Testis (tissue), 3 donors: ENCODE data around the gene AGPAT2. TPM values are rescaled to one million over a fixed set of nuclear protein-coding genes. Genes with fewer than 3 reads are reported as not detected.

Source experiments
- DNase-seq: peaks from one replicate; pipeline ENCODE4 v3.0.0-alpha.2; 2019
- H3K27ac ChIP-seq, 2 donors: fragments of 200-600 bp; sonication (generic); one replicate each; pipeline ENCODE4 v1.5.1; 2019
- H3K27me3 ChIP-seq: fragments of 200-600 bp; sonication (generic); one replicate; pipeline ENCODE4 v1.5.1; 2019
- H3K36me3 ChIP-seq: fragments of 200-600 bp; sonication (generic); one replicate; pipeline ENCODE4 v1.5.1; 2017; ENCODE audit warnings: low read depth; ENCODE audit errors: missing control alignments
- H3K4me1 ChIP-seq: fragments of 200-600 bp; sonication (generic); one replicate; pipeline ENCODE4 v1.5.1; 2019
- H3K4me3 ChIP-seq, 2 donors: fragments of 200-600 bp; sonication (generic); one replicate each; pipeline ENCODE4 v1.5.1; 2017 to 2019
- H3K9me3 ChIP-seq: fragments of 200-600 bp; sonication (generic); one replicate; pipeline ENCODE4 v1.5.1; 2017
- POLR2A ChIP-seq: fragments of 450-650 bp; IDR thresholded peaks from one replicate; pipeline ENCODE4 v1.6.1; 2017; ENCODE audit warnings: antibody characterized with exemption, mild to moderate bottlenecking, moderate library complexity
- WGBS, 2 donors: methylation state at CpG; one replicate each; pipeline ENCODE4 v1.1.5; 2018; 5-methylcytosine and 5-hydroxymethylcytosine counted together
- intact Hi-C: fragments of 100-400 bp; cut with DNase I; formaldehyde crosslinking; loops from one replicate; pipeline ENCODE4 v1.15.1; 2023; ENCODE audit warnings: low total_unique reads
- polyA plus RNA-seq: library from polyadenylated mRNA; stranded (reverse); fragments of 350-450 nt; fragmentation: Illumina TruSeq; extraction: RNeasy Lipid Tissue Mini Kit (QIAGEN cat#74804); gene quantifications from one replicate; pipeline ENCODE4 v1.2.3, GENCODE V29; 2014; ENCODE audit warnings: low read depth, low replicate concordance; ENCODE audit not compliant: insufficient read depth
- total RNA-seq, 2 donors: library from RNA; depleted of rRNA; stranded (reverse); fragments of >200 nt; gene quantifications; one replicate each; pipeline ENCODE4 v1.2.3, GENCODE V29; 2016
- TF ChIP-seq, protein P1 (sequence below), 3 experiments: fragments of 450-650 bp in 2 of 3; fragments of 200-600 bp in 1 of 3; sonication (generic) in 1 of 3; IDR thresholded peaks; one replicate each; pipeline ENCODE4 v1.5.1; 2016 to 2019; ENCODE audit warnings: antibody characterized with exemption in 3 of 3, mild to moderate bottlenecking in 2 of 3, moderate library complexity in 1 of 3

AGPAT2 gene
- total and polyA plus RNA-seq, 3 donors from 2014 or later, result 34.2 to 52.7 (median 46.6) TPM

DNA sequence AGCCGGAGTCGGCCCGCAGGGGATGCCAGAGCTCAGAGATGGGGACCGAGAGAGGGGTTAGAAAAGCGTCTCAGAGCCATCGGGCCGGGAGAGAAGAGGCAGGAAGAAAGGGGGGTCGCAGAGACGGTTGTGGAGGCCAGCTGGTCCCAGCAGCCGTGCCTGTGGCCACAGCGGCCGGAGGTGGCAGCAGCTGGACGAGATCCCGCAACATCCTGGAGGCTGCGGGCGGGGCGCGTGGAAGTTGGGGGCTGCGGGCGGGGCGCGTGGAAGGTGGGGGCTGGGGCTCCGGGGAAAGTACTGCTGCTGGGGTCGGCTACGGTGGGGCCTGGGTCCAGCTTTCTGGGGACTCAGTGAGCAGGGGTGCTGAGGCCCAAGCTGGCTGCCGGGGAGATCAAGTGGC lies 59.0 kb downstream of the AGPAT2 start:
- no peaks in the 10 kb centered on the region for H3K36me3 ChIP-seq
- intact Hi-C loops, result loop anchor here (5.0 kb wide), 1 partner anchor 141 kb away; no protein-coding TSS in a partner anchor
- no peaks in the 10 kb centered on the region for H3K9me3 ChIP-seq
- no peak for DNase-seq
- H3K4me3 ChIP-seq, result no peak overlapping the region
- TF ChIP-seq, protein P1, sequence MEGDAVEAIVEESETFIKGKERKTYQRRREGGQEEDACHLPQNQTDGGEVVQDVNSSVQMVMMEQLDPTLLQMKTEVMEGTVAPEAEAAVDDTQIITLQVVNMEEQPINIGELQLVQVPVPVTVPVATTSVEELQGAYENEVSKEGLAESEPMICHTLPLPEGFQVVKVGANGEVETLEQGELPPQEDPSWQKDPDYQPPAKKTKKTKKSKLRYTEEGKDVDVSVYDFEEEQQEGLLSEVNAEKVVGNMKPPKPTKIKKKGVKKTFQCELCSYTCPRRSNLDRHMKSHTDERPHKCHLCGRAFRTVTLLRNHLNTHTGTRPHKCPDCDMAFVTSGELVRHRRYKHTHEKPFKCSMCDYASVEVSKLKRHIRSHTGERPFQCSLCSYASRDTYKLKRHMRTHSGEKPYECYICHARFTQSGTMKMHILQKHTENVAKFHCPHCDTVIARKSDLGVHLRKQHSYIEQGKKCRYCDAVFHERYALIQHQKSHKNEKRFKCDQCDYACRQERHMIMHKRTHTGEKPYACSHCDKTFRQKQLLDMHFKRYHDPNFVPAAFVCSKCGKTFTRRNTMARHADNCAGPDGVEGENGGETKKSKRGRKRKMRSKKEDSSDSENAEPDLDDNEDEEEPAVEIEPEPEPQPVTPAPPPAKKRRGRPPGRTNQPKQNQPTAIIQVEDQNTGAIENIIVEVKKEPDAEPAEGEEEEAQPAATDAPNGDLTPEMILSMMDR (IDR thresholded peaks at IDR 0.05), result no peak
- TF ChIP-seq POLR2A, result no peak
- H3K27ac ChIP-seq, result no peak overlapping the region
- peaks cover 13% of the 10 kb centered on the region for H3K4me1 ChIP-seq
- no peaks in the 10 kb centered on the region for H3K27me3 ChIP-seq
- WGBS, 2 donors, result 86 to 87% methylated on average over 26 of the region's 26 CpGs

- Histone ChIP-seq H3K4me1 (peaks cover 13% of the 10 kb centered on the region), H3K27ac (no peak overlapping the region), H3K36me3 (no peaks in the 10 kb centered on the region), H3K4me3 (no peak overlapping the region), H3K27me3 (no peaks in the 10 kb centered on the region), H3K9me3 (no peaks in the 10 kb centered on the region)
- no peak for DNase-seq
- TF ChIP-seq, protein P1 (IDR thresholded peaks at IDR 0.05), result no peak
- no peak for TF ChIP-seq POLR2A
- intact Hi-C loops, result loop anchor here (5.0 kb wide), 1 partner anchor 140 kb away; no protein-coding TSS in a partner anchor
- 78 to 91% methylated on average over 12 to 17 of the region's 17 CpGs for WGBS, 2 donors
Observed at GRCh38 chr9:136627703-136628102, 59.6 kb downstream of the AGPAT2 start.

GRCh38 chr9:136626740-136627642 lies 60.3 kb downstream of the AGPAT2 start:
- peaks cover 13% of the 10 kb centered on the region for H3K4me1 ChIP-seq
- H3K4me3 ChIP-seq, result no peak overlapping the region
- H3K9me3 ChIP-seq, result no peaks in the 10 kb centered on the region
- H3K27me3 ChIP-seq, result no peaks in the 10 kb centered on the region
- no peaks in the 10 kb centered on the region for H3K36me3 ChIP-seq
- intact Hi-C loops, result loop anchor here (5.0 kb wide), 1 partner anchor 140 kb away; no protein-coding TSS in a partner anchor
- TF ChIP-seq, protein P1 (IDR thresholded peaks at IDR 0.05), result no peak
- TF ChIP-seq POLR2A, result no peak
- DNase-seq, result no peak
- WGBS, 2 donors, result 81 to 82% methylated on average over 20 to 25 of the region's 25 CpGs
- H3K27ac ChIP-seq, result no peak overlapping the region

DNA sequence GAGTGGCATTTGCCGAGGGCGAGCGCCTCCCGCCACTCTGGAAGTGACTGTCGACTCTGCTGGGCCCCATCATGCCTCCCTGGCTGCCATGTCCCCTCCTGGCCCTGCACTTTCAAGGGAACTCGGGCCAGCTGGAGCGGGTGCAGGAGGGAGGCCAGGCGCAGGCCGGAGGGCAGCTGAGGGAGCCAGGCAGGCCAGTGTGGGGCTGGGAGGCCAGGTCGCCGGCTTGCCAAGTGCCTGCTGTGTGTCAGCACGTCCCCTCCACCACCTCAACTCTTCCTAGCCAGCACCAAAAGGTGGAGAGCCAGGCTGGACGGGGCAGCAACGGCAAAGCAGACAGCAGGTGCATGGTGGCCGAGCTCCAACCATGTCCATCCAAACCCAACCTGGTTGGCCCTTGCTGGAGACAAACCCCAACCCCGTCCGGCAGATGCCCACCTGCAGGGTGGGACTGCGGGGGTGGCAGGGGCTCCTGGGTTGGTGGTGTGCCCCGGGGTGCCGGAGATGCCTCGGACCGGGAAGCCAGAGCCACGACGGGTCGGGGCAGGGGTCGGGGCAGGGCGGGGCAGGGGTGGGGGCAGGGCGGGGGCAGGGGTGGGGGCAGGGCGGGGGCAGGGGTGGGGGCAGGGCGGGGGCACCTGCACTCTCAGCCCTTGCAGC lies 61.1 kb downstream of the AGPAT2 start:
- Histone ChIP-seq H3K4me3 (no peak overlapping the region), H3K36me3 (no peaks in the 10 kb centered on the region), H3K27me3 (no peaks in the 10 kb centered on the region), H3K4me1 (peaks cover 13% of the 10 kb centered on the region), H3K27ac (no peak overlapping the region), H3K9me3 (no peaks in the 10 kb centered on the region)
- TF ChIP-seq, protein P1 (IDR thresholded peaks at IDR 0.05), result no peak
- TF ChIP-seq POLR2A, result no peak
- 80 to 89% methylated on average over 8 to 30 of the region's 30 CpGs for WGBS, 2 donors
- intact Hi-C loops, result loop anchor here (5.0 kb wide), 1 partner anchor 139 kb away; no protein-coding TSS in a partner anchor
- DNase-seq, result no peak
